ENCODE results near the gene ZNF493. TPM values are rescaled to one million over a fixed set of nuclear protein-coding genes. Genes with fewer than 3 reads are reported as not detected.
A peak's percentile ranks its signal among the peaks of the same experiment; 100 is the strongest.

ZNF493 gene
- total and polyA plus RNA-seq, 10 donors, result 7.9 to 85.4 (median 35.4) TPM

DNA sequence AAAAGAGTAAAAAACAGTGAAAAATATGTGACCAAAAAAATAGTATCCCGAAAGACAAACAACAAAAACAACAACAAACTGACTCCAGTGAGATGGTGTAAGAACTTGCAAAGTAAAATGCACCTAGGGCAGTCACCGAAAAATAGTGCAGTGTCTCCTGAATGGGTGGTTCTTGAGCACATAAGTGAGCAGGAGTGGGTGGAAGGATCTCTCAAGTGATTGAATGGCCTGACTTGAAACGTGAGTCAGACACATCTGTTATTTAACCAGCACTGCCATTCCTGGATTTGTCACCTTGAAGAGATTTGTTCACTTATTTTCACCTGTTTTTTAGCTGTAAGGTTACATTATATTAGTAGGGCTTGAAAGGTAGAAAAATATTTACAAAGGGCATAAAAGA lies 34.6 kb upstream of the ZNF493 start:
- Histone ChIP-seq H3K27me3 (replicated peaks in 1 of 7) (no peaks in the 10 kb centered on the region), H3K4me1 (peaks cover 0 to 19% (median 10%) of the 10 kb centered on the region in 6 donors), H3K9me3 (peaks cover 0 to 33% (median 0%) of the 10 kb centered on the region in 8 donors), H3K4me3 (no peak overlapping the region), H3K36me3 (peaks cover 0 to 70% (median 22%) of the 10 kb centered on the region in 6 donors), H3K27ac (no peak overlapping the region)
- WGBS, 5 donors, result 94 to 97% (median 95%) methylated on average over 3 of the region's 3 CpGs
- intact Hi-C loops (cut with DNase I; ENCODE audit: low total_unique reads), result no loop called here
- DNase-seq, result no peak
- TF ChIP-seq, protein P1, sequence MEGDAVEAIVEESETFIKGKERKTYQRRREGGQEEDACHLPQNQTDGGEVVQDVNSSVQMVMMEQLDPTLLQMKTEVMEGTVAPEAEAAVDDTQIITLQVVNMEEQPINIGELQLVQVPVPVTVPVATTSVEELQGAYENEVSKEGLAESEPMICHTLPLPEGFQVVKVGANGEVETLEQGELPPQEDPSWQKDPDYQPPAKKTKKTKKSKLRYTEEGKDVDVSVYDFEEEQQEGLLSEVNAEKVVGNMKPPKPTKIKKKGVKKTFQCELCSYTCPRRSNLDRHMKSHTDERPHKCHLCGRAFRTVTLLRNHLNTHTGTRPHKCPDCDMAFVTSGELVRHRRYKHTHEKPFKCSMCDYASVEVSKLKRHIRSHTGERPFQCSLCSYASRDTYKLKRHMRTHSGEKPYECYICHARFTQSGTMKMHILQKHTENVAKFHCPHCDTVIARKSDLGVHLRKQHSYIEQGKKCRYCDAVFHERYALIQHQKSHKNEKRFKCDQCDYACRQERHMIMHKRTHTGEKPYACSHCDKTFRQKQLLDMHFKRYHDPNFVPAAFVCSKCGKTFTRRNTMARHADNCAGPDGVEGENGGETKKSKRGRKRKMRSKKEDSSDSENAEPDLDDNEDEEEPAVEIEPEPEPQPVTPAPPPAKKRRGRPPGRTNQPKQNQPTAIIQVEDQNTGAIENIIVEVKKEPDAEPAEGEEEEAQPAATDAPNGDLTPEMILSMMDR (IDR thresholded peaks at IDR 0.05 in 8 of 11, conservative IDR thresholded peaks at IDR 0.05 in 3 of 11), result no peak
- no peak for TF ChIP-seq POLR2A (IDR thresholded peaks at IDR 0.05)
- TF ChIP-seq POLR2AphosphoS5 (IDR thresholded peaks at IDR 0.05), result no peak

- H3K4me3 ChIP-seq, result no peak overlapping the region
- TF ChIP-seq, protein P1 (IDR thresholded peaks at IDR 0.05 in 8 of 11, conservative IDR thresholded peaks at IDR 0.05 in 3 of 11), result no peak
- no peak for TF ChIP-seq POLR2A (IDR thresholded peaks at IDR 0.05)
- no peak for TF ChIP-seq POLR2AphosphoS5 (IDR thresholded peaks at IDR 0.05)
- peaks cover 10 to 50% (median 20%) of the 10 kb centered on the region in 6 donors for H3K36me3 ChIP-seq
- no peaks in the 10 kb centered on the region for H3K27me3 ChIP-seq (replicated peaks in 1 of 7)
- peaks cover 54 to 100% (median 100%) of the 10 kb centered on the region in 8 donors for H3K9me3 ChIP-seq
- no peak for DNase-seq
- H3K27ac ChIP-seq, result no peak overlapping the region
- 94 to 100% (median 97%) methylated on average over 4 of the region's 4 CpGs for WGBS, 5 donors
- H3K4me1 ChIP-seq, result no peaks in the 10 kb centered on the region
- intact Hi-C loops (cut with DNase I; ENCODE audit: low total_unique reads), result no loop called here
Observed at GRCh38 chr19:21383980-21384582, 12.9 kb upstream of the ZNF493 start.

DNA sequence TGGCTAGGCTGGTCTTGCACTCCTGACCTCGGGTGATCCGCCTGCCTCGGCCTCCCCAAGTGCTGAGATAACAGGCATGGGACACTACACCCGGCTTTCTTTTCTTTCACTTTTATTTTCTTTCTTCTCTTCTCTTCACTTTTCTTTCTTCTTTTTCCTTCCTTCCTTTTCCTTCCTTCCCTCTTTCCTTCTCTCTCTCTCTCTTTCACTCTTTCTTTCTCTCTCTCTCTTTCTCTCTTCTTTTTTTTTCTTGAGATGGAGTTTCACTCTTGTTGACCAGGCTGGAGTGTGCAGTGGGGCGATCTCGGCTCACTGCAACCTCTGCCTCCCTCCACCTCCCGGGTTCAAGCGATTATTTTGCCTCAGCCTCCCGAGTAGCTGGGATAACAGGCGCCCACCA lies 812 bp upstream of the ZNF493 start:
- WGBS, 5 donors, result 92 to 96% (median 95%) methylated on average over 10 of the region's 10 CpGs
- intact Hi-C loops (cut with DNase I; ENCODE audit: low total_unique reads), result no loop called here
- TF ChIP-seq, protein P1 (IDR thresholded peaks at IDR 0.05 in 8 of 11, conservative IDR thresholded peaks at IDR 0.05 in 3 of 11), result no peak
- TF ChIP-seq POLR2A (IDR thresholded peaks at IDR 0.05) (no peak), POLR2AphosphoS5 (IDR thresholded peaks at IDR 0.05) (no peak)
- Histone ChIP-seq H3K4me1 (peaks cover 5 to 38% (median 31%) of the 10 kb centered on the region in 6 donors), H3K9me3 (peaks cover 0 to 54% (median 21%) of the 10 kb centered on the region in 8 donors), H3K27me3 (replicated peaks in 1 of 7) (no peaks in the 10 kb centered on the region), H3K36me3 (peaks cover 3 to 28% (median 15%) of the 10 kb centered on the region in 6 donors), H3K27ac (peak overlapping the region in 2 of 8 donors; percentile 88 to 91), H3K4me3 (peak overlapping the region in 1 of 8 donors; percentile 82)
- DNase-seq, result no peak

- peaks cover 5 to 50% (median 32%) of the 10 kb centered on the region in 6 donors for H3K4me1 ChIP-seq
- H3K27ac ChIP-seq, result no peak overlapping the region
- peaks cover 0 to 57% (median 22%) of the 10 kb centered on the region in 8 donors for H3K9me3 ChIP-seq
- no peak for DNase-seq
- H3K27me3 ChIP-seq (replicated peaks in 1 of 7), result no peaks in the 10 kb centered on the region
- no peak overlapping the region for H3K4me3 ChIP-seq
- TF ChIP-seq POLR2AphosphoS5 (IDR thresholded peaks at IDR 0.05) (no peak), POLR2A (IDR thresholded peaks at IDR 0.05) (no peak)
- TF ChIP-seq, protein P1 (IDR thresholded peaks at IDR 0.05 in 8 of 11, conservative IDR thresholded peaks at IDR 0.05 in 3 of 11), result no peak
- intact Hi-C loops (cut with DNase I; ENCODE audit: low total_unique reads), result no loop called here
- 95 to 99% (median 97%) methylated on average over 5 of the region's 5 CpGs for WGBS, 5 donors
- peaks cover 3 to 52% (median 17%) of the 10 kb centered on the region in 6 donors for H3K36me3 ChIP-seq
Observed at GRCh38 chr19:21398851-21399250, 1.9 kb downstream of the ZNF493 start.

Data from spleen (tissue), 11 donors.